Uterus (tissue), 4 donors: ENCODE data around the gene MAL. TPM values are rescaled to one million over a fixed set of nuclear protein-coding genes. Genes with fewer than 3 reads are reported as not detected.

Source experiments
- DNase-seq, 2 donors: peaks; one replicate each; pipeline ENCODE4 v3.0.0-alpha.2; 2019 to 2020
- H3K27ac ChIP-seq, 2 donors: fragments of 200-600 bp; sonication (generic); 1 replicate in 1 of 2; 2 replicates in 1 of 2; pipeline ENCODE4 v1.5.1; 2016 to 2018
- H3K27me3 ChIP-seq, 2 donors: fragments of 200-600 bp; sonication (generic); one replicate each; pipeline ENCODE4 v1.5.1; 2018 to 2019; ENCODE audit warnings: control low read depth in 1 of 2
- H3K36me3 ChIP-seq, 2 donors: fragments of 200-600 bp; sonication (generic); one replicate each; pipeline ENCODE4 v1.5.1; 2019; ENCODE audit warnings: control low read depth in 1 of 2
- H3K4me1 ChIP-seq, 2 donors: fragments of 200-600 bp; sonication (generic); one replicate each; pipeline ENCODE4 v1.5.1; 2018 to 2019; ENCODE audit warnings: control low read depth in 1 of 2
- H3K4me3 ChIP-seq, 2 donors: fragments of 200-600 bp; sonication (generic); 1 replicate in 1 of 2; 2 replicates in 1 of 2; pipeline ENCODE4 v1.5.1; 2018 to 2019; ENCODE audit warnings: mild to moderate bottlenecking in 1 of 2
- H3K9me3 ChIP-seq, 2 donors: fragments of 200-600 bp; sonication (generic); one replicate each; pipeline ENCODE4 v1.5.1; 2019; ENCODE audit warnings: control low read depth in 1 of 2
- CTCF ChIP-seq, 4 experiments: fragments of 200-600 bp in 2 of 4; fragments of 450-650 bp in 2 of 4; sonication (generic) in 2 of 4; IDR thresholded peaks; one replicate each; pipeline ENCODE4 v1.5.1; 2016 to 2019; ENCODE audit warnings: antibody characterized with exemption in 4 of 4, mild to moderate bottlenecking in 2 of 4, moderate library complexity in 1 of 4
- POLR2A ChIP-seq, 2 donors: fragments of 450-650 bp; IDR thresholded peaks; one replicate each; pipeline ENCODE4 v1.6.1; 2016; ENCODE audit warnings: antibody characterized with exemption in 2 of 2, mild to moderate bottlenecking in 1 of 2, moderate library complexity in 1 of 2
- intact Hi-C: fragments of 100-400 bp; cut with DNase I; formaldehyde crosslinking; loops from one replicate; pipeline ENCODE4 v1.15.1; 2023; ENCODE audit warnings: low total_unique reads
- total RNA-seq, 4 donors: library from RNA; depleted of rRNA in 3 of 4; stranded (reverse); fragments of >200 nt in 3 of 4; gene quantifications; one replicate each; pipeline versions ENCODE4 v1.1.0 to v1.2.4, GENCODE V29; 2014 to 2023
- donor health status: DM: yes; HTN: yes; CAD: no.

MAL gene
- total RNA-seq, 4 donors from 2014 or later: 0.29 to 1.7 (median 1.6) TPM; not detected in 1

GRCh38 chr2:95077530-95077825 is 52.0 kb downstream of the MAL start:
- intact Hi-C loops: no loop called here
- H3K4me1 ChIP-seq: peaks cover 0 to 7% of the 10 kb centered on the region in 2 donors
- DNase-seq: no peak
- peaks cover 0 to 14% of the 10 kb centered on the region in 2 donors for H3K27me3 ChIP-seq
- TF ChIP-seq CTCF (IDR thresholded peaks at IDR 0.05) (no peak), POLR2A (IDR thresholded peaks at IDR 0.05) (no peak)
- H3K4me3 ChIP-seq: no peak overlapping the region
- no peaks in the 10 kb centered on the region for H3K36me3 ChIP-seq
- H3K27ac ChIP-seq: no peak overlapping the region
- no peaks in the 10 kb centered on the region for H3K9me3 ChIP-seq

- Histone ChIP-seq H3K9me3 (no peaks in the 10 kb centered on the region), H3K36me3 (no peaks in the 10 kb centered on the region), H3K4me1 (peaks cover 0 to 7% of the 10 kb centered on the region in 2 donors), H3K27me3 (peaks cover 0 to 14% of the 10 kb centered on the region in 2 donors), H3K4me3 (no peak overlapping the region), H3K27ac (no peak overlapping the region)
- no peak for TF ChIP-seq CTCF (IDR thresholded peaks at IDR 0.05)
- TF ChIP-seq POLR2A (IDR thresholded peaks at IDR 0.05): no peak
- DNase-seq: no peak
- intact Hi-C loops: no loop called here
These were observed 52.5 kb downstream of the MAL start for GRCh38 chr2:95077861-95078603.

- peaks cover 0 to 14% of the 10 kb centered on the region in 2 donors for H3K27me3 ChIP-seq
- intact Hi-C loops: no loop called here
These were observed 53.7 kb downstream of the MAL start for GRCh38 chr2:95079199-95079683.

GRCh38 chr2:95082477-95082876 is 57.0 kb downstream of the MAL start:
- no peak for DNase-seq
- H3K27me3 ChIP-seq: no peaks in the 10 kb centered on the region
- H3K4me1 ChIP-seq: no peaks in the 10 kb centered on the region
- H3K4me3 ChIP-seq: no peak overlapping the region
- no peaks in the 10 kb centered on the region for H3K36me3 ChIP-seq
- no peak overlapping the region for H3K27ac ChIP-seq
- intact Hi-C loops: no loop called here
- TF ChIP-seq CTCF (IDR thresholded peaks at IDR 0.05) (no peak), POLR2A (IDR thresholded peaks at IDR 0.05) (no peak)
- H3K9me3 ChIP-seq: no peaks in the 10 kb centered on the region

More at GRCh38 chr2:95079199-95079683, 53.7 kb downstream of the MAL start:
- Histone ChIP-seq H3K9me3 (no peaks in the 10 kb centered on the region), H3K27ac (no peak overlapping the region), H3K36me3 (no peaks in the 10 kb centered on the region), H3K4me3 (no peak overlapping the region), H3K4me1 (peaks cover 0 to 7% of the 10 kb centered on the region in 2 donors)
- TF ChIP-seq CTCF (IDR thresholded peaks at IDR 0.05): no peak
- no peak for TF ChIP-seq POLR2A (IDR thresholded peaks at IDR 0.05)
- DNase-seq: no peak

DNA sequence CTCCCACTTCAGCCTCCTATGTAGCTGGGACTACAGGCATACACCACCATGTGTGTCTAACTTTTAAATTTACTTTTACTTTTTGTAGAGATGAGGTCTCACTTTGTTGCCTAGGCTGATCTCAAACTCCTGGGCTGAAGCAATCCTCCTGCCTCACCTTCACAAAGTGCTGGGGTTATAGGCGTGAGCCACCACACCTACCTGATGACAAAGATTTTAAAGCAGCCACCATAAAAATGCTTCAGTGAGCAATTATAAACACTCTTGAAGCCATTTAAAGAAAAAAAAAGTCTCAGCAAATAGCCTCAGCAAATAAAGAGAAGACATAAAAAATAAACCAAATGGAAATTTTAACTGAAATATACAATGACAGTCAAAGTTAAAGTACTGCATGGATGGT is 60.5 kb downstream of the MAL start:
- H3K9me3 ChIP-seq: no peaks in the 10 kb centered on the region
- no peak overlapping the region for H3K4me3 ChIP-seq
- DNase-seq: no peak
- no peak overlapping the region for H3K27ac ChIP-seq
- no peaks in the 10 kb centered on the region for H3K36me3 ChIP-seq
- no peak for TF ChIP-seq CTCF (IDR thresholded peaks at IDR 0.05)
- intact Hi-C loops: no loop called here
- H3K27me3 ChIP-seq: no peaks in the 10 kb centered on the region
- no peaks in the 10 kb centered on the region for H3K4me1 ChIP-seq
